SK-N-SH (cell line): ENCODE data around the gene MEIOC.

ENCODE experiments used
- PBX3 ChIP-seq: IDR thresholded peaks from 2 replicates; pipeline ENCODE4; 2012
- RAD21 ChIP-seq: IDR thresholded peaks from 2 replicates; pipeline ENCODE4 v1.6.1; 2012; ENCODE audit warnings: mild to moderate bottlenecking, low read length
- RCOR1 ChIP-seq: fragments of 150-350 bp; IDR thresholded peaks from 2 replicates; pipeline ENCODE4 v1.6.1; 2017; ENCODE audit warnings: antibody characterized with exemption, low read length
- TF ChIP-seq, protein P1 (sequence below): fragments of 200-600 bp; sonication (generic); IDR thresholded peaks from 2 replicates; pipeline ENCODE4 v1.6.1; 2017; ENCODE audit warnings: antibody characterized with exemption, mild to moderate bottlenecking, moderate library complexity
- TF ChIP-seq, protein P2 (sequence below): IDR thresholded peaks from 2 replicates; pipeline ENCODE4 v1.6.1; 2012; ENCODE audit warnings: mild to moderate bottlenecking, low read depth, low read length, moderate library complexity

DNA sequence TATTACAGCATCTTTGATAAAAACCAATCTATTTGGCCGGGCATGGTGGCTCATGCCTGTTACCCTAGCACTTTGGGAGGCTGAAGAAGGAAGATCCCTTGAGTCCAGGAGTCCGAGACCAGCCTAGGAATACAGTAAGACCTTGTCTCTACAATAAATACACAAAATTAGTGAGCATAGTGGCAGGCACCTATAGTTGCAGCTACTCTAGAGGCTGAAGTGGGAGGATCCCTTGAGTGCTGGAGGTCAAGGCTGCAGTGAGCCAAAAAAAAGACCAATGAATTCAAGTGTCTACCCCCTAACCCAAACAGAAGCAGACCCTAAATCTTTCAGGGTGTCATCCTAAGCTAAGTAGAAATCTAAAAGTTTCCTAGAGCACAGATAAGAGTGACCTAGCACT lies 7.3 kb upstream of the MEIOC start:
- TF ChIP-seq, protein P1, sequence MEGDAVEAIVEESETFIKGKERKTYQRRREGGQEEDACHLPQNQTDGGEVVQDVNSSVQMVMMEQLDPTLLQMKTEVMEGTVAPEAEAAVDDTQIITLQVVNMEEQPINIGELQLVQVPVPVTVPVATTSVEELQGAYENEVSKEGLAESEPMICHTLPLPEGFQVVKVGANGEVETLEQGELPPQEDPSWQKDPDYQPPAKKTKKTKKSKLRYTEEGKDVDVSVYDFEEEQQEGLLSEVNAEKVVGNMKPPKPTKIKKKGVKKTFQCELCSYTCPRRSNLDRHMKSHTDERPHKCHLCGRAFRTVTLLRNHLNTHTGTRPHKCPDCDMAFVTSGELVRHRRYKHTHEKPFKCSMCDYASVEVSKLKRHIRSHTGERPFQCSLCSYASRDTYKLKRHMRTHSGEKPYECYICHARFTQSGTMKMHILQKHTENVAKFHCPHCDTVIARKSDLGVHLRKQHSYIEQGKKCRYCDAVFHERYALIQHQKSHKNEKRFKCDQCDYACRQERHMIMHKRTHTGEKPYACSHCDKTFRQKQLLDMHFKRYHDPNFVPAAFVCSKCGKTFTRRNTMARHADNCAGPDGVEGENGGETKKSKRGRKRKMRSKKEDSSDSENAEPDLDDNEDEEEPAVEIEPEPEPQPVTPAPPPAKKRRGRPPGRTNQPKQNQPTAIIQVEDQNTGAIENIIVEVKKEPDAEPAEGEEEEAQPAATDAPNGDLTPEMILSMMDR = no peak
- TF ChIP-seq, protein P2, sequence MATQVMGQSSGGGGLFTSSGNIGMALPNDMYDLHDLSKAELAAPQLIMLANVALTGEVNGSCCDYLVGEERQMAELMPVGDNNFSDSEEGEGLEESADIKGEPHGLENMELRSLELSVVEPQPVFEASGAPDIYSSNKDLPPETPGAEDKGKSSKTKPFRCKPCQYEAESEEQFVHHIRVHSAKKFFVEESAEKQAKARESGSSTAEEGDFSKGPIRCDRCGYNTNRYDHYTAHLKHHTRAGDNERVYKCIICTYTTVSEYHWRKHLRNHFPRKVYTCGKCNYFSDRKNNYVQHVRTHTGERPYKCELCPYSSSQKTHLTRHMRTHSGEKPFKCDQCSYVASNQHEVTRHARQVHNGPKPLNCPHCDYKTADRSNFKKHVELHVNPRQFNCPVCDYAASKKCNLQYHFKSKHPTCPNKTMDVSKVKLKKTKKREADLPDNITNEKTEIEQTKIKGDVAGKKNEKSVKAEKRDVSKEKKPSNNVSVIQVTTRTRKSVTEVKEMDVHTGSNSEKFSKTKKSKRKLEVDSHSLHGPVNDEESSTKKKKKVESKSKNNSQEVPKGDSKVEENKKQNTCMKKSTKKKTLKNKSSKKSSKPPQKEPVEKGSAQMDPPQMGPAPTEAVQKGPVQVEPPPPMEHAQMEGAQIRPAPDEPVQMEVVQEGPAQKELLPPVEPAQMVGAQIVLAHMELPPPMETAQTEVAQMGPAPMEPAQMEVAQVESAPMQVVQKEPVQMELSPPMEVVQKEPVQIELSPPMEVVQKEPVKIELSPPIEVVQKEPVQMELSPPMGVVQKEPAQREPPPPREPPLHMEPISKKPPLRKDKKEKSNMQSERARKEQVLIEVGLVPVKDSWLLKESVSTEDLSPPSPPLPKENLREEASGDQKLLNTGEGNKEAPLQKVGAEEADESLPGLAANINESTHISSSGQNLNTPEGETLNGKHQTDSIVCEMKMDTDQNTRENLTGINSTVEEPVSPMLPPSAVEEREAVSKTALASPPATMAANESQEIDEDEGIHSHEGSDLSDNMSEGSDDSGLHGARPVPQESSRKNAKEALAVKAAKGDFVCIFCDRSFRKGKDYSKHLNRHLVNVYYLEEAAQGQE = no peak
- no peak for TF ChIP-seq PBX3
- no peak for TF ChIP-seq RAD21
- no peak for TF ChIP-seq RCOR1
